OCI-LY7 (cell line): ENCODE results near the gene KANK2. TPM values are rescaled to one million over a fixed set of nuclear protein-coding genes. Genes with fewer than 3 reads are reported as not detected.

Experiments used
- BruUV-seq: library from RNA; stranded (reverse); fragments of 400-500 nt; replicated peaks from 2 replicates; lab custom pipeline; 2021; lab: Mats Ljungman, UMichigan
- CTCF ChIA-PET: fragments of 300-600 bp; sonication (Branson Sonifier 250); formaldehyde crosslinking; loops from one replicate; lab custom pipeline; 2022; ENCODE audit warnings: antibody characterized with exemption; ENCODE audit not compliant: unreplicated experiment; lab: Charles Lee
- POLR2A ChIA-PET: fragments of 300-600 bp; sonication (Branson Sonifier 250); formaldehyde crosslinking; loops from one replicate; lab custom pipeline; 2022; ENCODE audit warnings: antibody characterized with exemption; lab: Charles Lee
- DNase-seq: peaks from one replicate; pipeline ENCODE4 v3.0.0-alpha.2; 2015; ENCODE audit warnings: low spot score
- H2AFZ ChIP-seq: fragments of 200-600 bp; sonication (generic), shearing (Covaris generic); 2 replicates; pipeline ENCODE4 v1.6.1; 2014; ENCODE audit warnings: mild to moderate bottlenecking, antibody characterized with exemption, low read length, moderate library complexity
- H3K27ac ChIP-seq: fragments of 200-600 bp; sonication (generic); 2 replicates; pipeline ENCODE4 v1.5.1; 2014; ENCODE audit warnings: mixed run types, low read depth, mild to moderate bottlenecking, moderate library complexity, low read length, inconsistent platforms; ENCODE audit not compliant: poor library complexity, severe bottlenecking
- H3K36me3 ChIP-seq: fragments of 200-600 bp; sonication (generic); 2 replicates; pipeline ENCODE4 v1.6.1; 2014; ENCODE audit warnings: mild to moderate bottlenecking, antibody characterized with exemption, low read length, moderate library complexity, mixed read lengths; ENCODE audit not compliant: insufficient read depth
- H3K4me1 ChIP-seq: fragments of 200-600 bp; sonication (generic); 2 replicates; pipeline ENCODE4 v1.5.1; 2014; ENCODE audit warnings: mild to moderate bottlenecking, low read length; ENCODE audit not compliant: insufficient read depth, poor library complexity, severe bottlenecking
- H3K4me2 ChIP-seq: fragments of 200-600 bp; sonication (generic); 2 replicates; pipeline ENCODE4 v1.6.1; 2014; ENCODE audit warnings: mild to moderate bottlenecking, low read length
- H3K4me3 ChIP-seq: fragments of 200-600 bp; sonication (generic); 2 replicates; pipeline ENCODE4 v1.5.1; 2014; ENCODE audit warnings: mild to moderate bottlenecking, low read depth, low read length; ENCODE audit not compliant: poor library complexity, severe bottlenecking
- H3K79me2 ChIP-seq: fragments of 200-600 bp; sonication (generic); 2 replicates; pipeline ENCODE4 v1.6.1; 2016; ENCODE audit warnings: low read depth, mild to moderate bottlenecking, low read length, moderate library complexity, mixed read lengths; ENCODE audit not compliant: insufficient read depth
- H3K9me2 ChIP-seq: fragments of 200-600 bp; sonication (generic); 2 replicates; pipeline ENCODE4 v1.6.1; 2016; ENCODE audit warnings: mild to moderate bottlenecking, low read length, mixed read lengths; ENCODE audit not compliant: insufficient read depth
- H3K9me3 ChIP-seq: fragments of 200-600 bp; sonication (generic); 2 replicates; pipeline ENCODE4 v1.6.1; 2014; ENCODE audit warnings: mild to moderate bottlenecking, mixed run types, low read length, mixed read lengths
- H4K20me1 ChIP-seq: fragments of 200-600 bp; sonication (generic); 2 replicates; pipeline ENCODE4 v1.6.1; 2014; ENCODE audit warnings: mild to moderate bottlenecking, antibody characterized with exemption, low read length, moderate library complexity, mixed read lengths; ENCODE audit not compliant: insufficient read depth
- CTCF ChIP-seq: fragments of 200-600 bp; sonication (generic); conservative IDR thresholded peaks from 2 replicates; pipeline ENCODE4 v1.5.1; 2014; ENCODE audit warnings: mild to moderate bottlenecking, antibody characterized with exemption, low read length, moderate library complexity, mixed read lengths
- EZH2phosphoT487 ChIP-seq: fragments of 200-600 bp; sonication (generic); IDR thresholded peaks from 2 replicates; pipeline ENCODE4 v1.6.1; 2018; ENCODE audit warnings: low read depth, borderline replicate concordance, mild to moderate bottlenecking, mixed run types, antibody characterized with exemption, low read length, moderate library complexity, mixed read lengths
- intact Hi-C: fragments of 100-400 bp; cut with micrococcal nuclease; formaldehyde crosslinking; loops from one replicate; pipeline ENCODE4 v1.10.0; 2022; ENCODE audit not compliant: unreplicated experiment
- total RNA-seq, 2 experiments: library from RNA; depleted of rRNA in 1 of 2; stranded (reverse); fragments of >200 nt in 1 of 2; shearing (Covaris generic) in 1 of 2; gene quantifications; 2 replicates each; pipeline ENCODE4 v1.2.3, GENCODE V29; 2014 to 2022

The KANK2 gene
- total RNA-seq, 2 experiments from 2014 or later, result 174 to 186 TPM

- H3K36me3 ChIP-seq, result peaks cover 86% of the 10 kb centered on the region
- peaks cover 93% of the 10 kb centered on the region for H3K4me1 ChIP-seq
- no peak overlapping the region; the same call in 1 of the 2 replicates for H2AFZ ChIP-seq
- CTCF ChIA-PET, result no interaction called here
- DNase-seq, result peak; percentile 75
- H3K9me3 ChIP-seq, result no peaks in the 10 kb centered on the region
- no peaks in the 10 kb centered on the region for H3K9me2 ChIP-seq
- intact Hi-C loops, result loop anchor here (5.0 to 10.0 kb wide), 3 partner anchors 144 to 537 kb away; partner anchors contain the start of gene ILF3
- no peak for TF ChIP-seq EZH2phosphoT487
- TF ChIP-seq CTCF, result no peak
- H3K4me2 ChIP-seq, result peak overlapping the region; percentile 63
- H4K20me1 ChIP-seq, result no peaks in the 10 kb centered on the region
- no TSS peak for BruUV-seq
- H3K4me3 ChIP-seq, result peak overlapping the region; percentile 58
- peak overlapping the region; percentile 95 for H3K27ac ChIP-seq
- POLR2A ChIA-PET, result interaction anchor here (1.9 kb wide), 1 partner anchor 35 kb away, joined by 6 read pairs; the partner anchor contains the start of gene SPC24
- H3K79me2 ChIP-seq, result peaks cover 60% of the 10 kb centered on the region
Observed at GRCh38 chr19:11191273-11191755, 6.0 kb downstream of the KANK2 start.

- peaks cover 98% of the 10 kb centered on the region for H3K4me1 ChIP-seq
- peaks cover 89% of the 10 kb centered on the region for H3K36me3 ChIP-seq
- ChIA-PET POLR2A (interaction anchor here (0.6 to 1.9 kb wide), 3 partner anchors 10 to 785 kb away, joined by 4 to 6 read pairs (median 5); partner anchors contain the start of gene SPC24), CTCF (interaction anchor here (1.0 kb wide), 1 partner anchor 34 kb away, joined by 3 read pairs; no protein-coding TSS in a partner anchor)
- H3K4me2 ChIP-seq, result peak overlapping the region; percentile 53
- intact Hi-C loops, result loop anchor here (5.0 to 10.0 kb wide), 3 partner anchors 143 to 536 kb away; partner anchors contain the start of gene ILF3
- no peaks in the 10 kb centered on the region for H3K9me2 ChIP-seq
- BruUV-seq, result no TSS peak
- no peak overlapping the region for H2AFZ ChIP-seq
- H4K20me1 ChIP-seq, result no peaks in the 10 kb centered on the region
- no peaks in the 10 kb centered on the region for H3K9me3 ChIP-seq
- H3K4me3 ChIP-seq, result peak overlapping the region; percentile 58
- TF ChIP-seq CTCF (no peak), EZH2phosphoT487 (no peak)
- peak overlapping the region; percentile 95 for H3K27ac ChIP-seq
- H3K79me2 ChIP-seq, result peaks cover 54% of the 10 kb centered on the region
- peak; percentile 75 for DNase-seq
Observed at GRCh38 chr19:11190501-11190900, 6.8 kb downstream of the KANK2 start.

- H3K4me1 ChIP-seq, result peaks cover 73% of the 10 kb centered on the region
- peaks cover 37% of the 10 kb centered on the region for H3K79me2 ChIP-seq
- ChIA-PET CTCF (no interaction called here), POLR2A (no interaction called here)
- no peak overlapping the region for H2AFZ ChIP-seq
- peak overlapping the region; percentile 41; the same call in 1 of the 2 replicates for H3K4me2 ChIP-seq
- intact Hi-C loops, result no loop called here
- no peaks in the 10 kb centered on the region; the same call in 1 of the 2 replicates for H3K9me3 ChIP-seq
- H4K20me1 ChIP-seq, result no peaks in the 10 kb centered on the region
- TF ChIP-seq EZH2phosphoT487, result no peak
- TF ChIP-seq CTCF, result no peak
- no peaks in the 10 kb centered on the region for H3K9me2 ChIP-seq
- H3K4me3 ChIP-seq, result no peak overlapping the region
- BruUV-seq, result TSS peak; percentile 36
- DNase-seq, result no peak
- H3K27ac ChIP-seq, result peak overlapping the region; percentile 41
- H3K36me3 ChIP-seq, result peaks cover 85% of the 10 kb centered on the region
Observed at GRCh38 chr19:11187441-11187840, 9.9 kb downstream of the KANK2 start.
